HEK293 (cell line): ENCODE results near the gene RANBP1.
A peak's percentile ranks its signal among the peaks of the same experiment; 100 is the strongest.

Experiments used
- CTCF ChIA-PET: fragments of 350-600 bp; formaldehyde crosslinking; extraction: SDS; loops from one replicate; lab custom pipeline; 2021; ENCODE audit warnings: antibody characterized with exemption; lab: Yijun Ruan, JAX
- POLR2A ChIA-PET: fragments of 300-600 bp; formaldehyde crosslinking; extraction: SDS; loops from one replicate; lab custom pipeline; 2020; ENCODE audit warnings: antibody characterized with exemption, inconsistent platforms; lab: Yijun Ruan, JAX
- H3K27ac ChIP-seq: fragments of 200-500 bp; sonication (Bioruptor generic); 2 replicates; pipeline ENCODE4 v1.5.1; 2014; ENCODE audit warnings: low read depth, low read length, control low read depth, inconsistent platforms; ENCODE audit errors: extremely low read depth
- H3K36me3 ChIP-seq, 2 experiments: fragments of 200-500 bp in 1 of 2; sonication (Bioruptor generic) in 1 of 2; 1 replicate in 1 of 2; 2 replicates in 1 of 2; pipeline ENCODE4 v1.5.1; 2014 to 2017; ENCODE audit warnings: inconsistent platforms in 2 of 2, low read length in 2 of 2; ENCODE audit not compliant: control insufficient read depth in 2 of 2, insufficient read depth in 1 of 2
- H3K4me1 ChIP-seq: fragments of 200-500 bp; sonication (Bioruptor generic); 2 replicates; pipeline ENCODE4 v1.5.1; 2014; ENCODE audit warnings: mild to moderate bottlenecking, low read length, inconsistent platforms; ENCODE audit not compliant: control insufficient read depth, insufficient read depth
- H3K4me3 ChIP-seq: 2 replicates; pipeline ENCODE4 v1.5.1; 2011; ENCODE audit warnings: low read depth, mild to moderate bottlenecking, control low read depth, low read length, moderate library complexity
- H3K9me3 ChIP-seq: fragments of 200-500 bp; sonication (Bioruptor generic); 2 replicates; pipeline ENCODE4 v1.5.1; 2014; ENCODE audit warnings: low read depth, low read length, inconsistent platforms; ENCODE audit not compliant: control insufficient read depth, insufficient read depth
- EGR2 ChIP-seq: fragments of 450-650 bp; formaldehyde crosslinking; IDR thresholded peaks from 2 replicates; pipeline ENCODE4 v1.5.1; 2016; ENCODE audit warnings: low read depth, missing biosample characterization, missing genetic modification characterization
- PRDM1 ChIP-seq: fragments of 450-650 bp; formaldehyde crosslinking; IDR thresholded peaks from 2 replicates; pipeline ENCODE4; 2016; ENCODE audit warnings: missing biosample characterization, missing genetic modification characterization
- SCRT2 ChIP-seq: fragments of 450-650 bp; formaldehyde crosslinking; IDR thresholded peaks from 2 replicates; pipeline ENCODE4 v1.5.1; 2016; ENCODE audit warnings: missing biosample characterization, missing genetic modification characterization
- YY1 ChIP-seq: fragments of 450-650 bp; formaldehyde crosslinking; IDR thresholded peaks from 2 replicates; pipeline ENCODE4 v1.5.1; 2018; ENCODE audit warnings: missing biosample characterization, missing genetic modification characterization
- ZFHX2 ChIP-seq: fragments of 450-650 bp; formaldehyde crosslinking; conservative IDR thresholded peaks from 2 replicates; pipeline ENCODE4 v1.5.1; 2016; ENCODE audit warnings: missing biosample characterization, missing genetic modification characterization
- ZFP41 ChIP-seq: fragments of 450-650 bp; formaldehyde crosslinking; IDR thresholded peaks from 2 replicates; pipeline ENCODE4 v1.5.1; 2016; ENCODE audit warnings: missing biosample characterization, missing genetic modification characterization, borderline replicate concordance
- ZNF138 ChIP-seq: fragments of 450-650 bp; formaldehyde crosslinking; IDR thresholded peaks from 2 replicates; pipeline ENCODE4 v1.5.1; 2016; ENCODE audit warnings: missing biosample characterization, missing genetic modification characterization, borderline replicate concordance
- ZNF140 ChIP-seq: fragments of 450-650 bp; formaldehyde crosslinking; IDR thresholded peaks from 2 replicates; pipeline ENCODE4 v1.5.1; 2016; ENCODE audit warnings: missing biosample characterization, missing genetic modification characterization
- ZNF223 ChIP-seq: fragments of 450-650 bp; formaldehyde crosslinking; IDR thresholded peaks from 2 replicates; pipeline ENCODE4 v1.5.1; 2016; ENCODE audit warnings: missing biosample characterization, missing genetic modification characterization
- ZNF248 ChIP-seq: fragments of 450-650 bp; formaldehyde crosslinking; IDR thresholded peaks from 2 replicates; pipeline ENCODE4 v1.5.1; 2017; ENCODE audit warnings: missing biosample characterization, missing genetic modification characterization
- ZNF510 ChIP-seq: fragments of 450-650 bp; formaldehyde crosslinking; IDR thresholded peaks from 2 replicates; pipeline ENCODE4 v1.5.1; 2018; ENCODE audit warnings: mild to moderate bottlenecking, missing genetic modification characterization, missing biosample characterization; ENCODE audit not compliant: insufficient replicate concordance
- ZNF521 ChIP-seq: fragments of 450-650 bp; formaldehyde crosslinking; IDR thresholded peaks from 2 replicates; pipeline ENCODE4 v1.5.1; 2017; ENCODE audit warnings: missing biosample characterization, mild to moderate bottlenecking, missing genetic modification characterization
- ZNF560 ChIP-seq: fragments of 450-650 bp; formaldehyde crosslinking; IDR thresholded peaks from 2 replicates; pipeline ENCODE4 v1.5.1; 2017; ENCODE audit warnings: missing biosample characterization, missing genetic modification characterization, borderline replicate concordance
- ZNF623 ChIP-seq: fragments of 450-650 bp; formaldehyde crosslinking; IDR thresholded peaks from 2 replicates; pipeline ENCODE4 v1.5.1; 2016; ENCODE audit warnings: missing biosample characterization, missing genetic modification characterization
- ZNF629 ChIP-seq: fragments of 450-650 bp; formaldehyde crosslinking; IDR thresholded peaks from 2 replicates; pipeline ENCODE4 v1.5.1; 2017; ENCODE audit warnings: missing biosample characterization, missing genetic modification characterization
- ZNF645 ChIP-seq: fragments of 450-650 bp; formaldehyde crosslinking; IDR thresholded peaks from 2 replicates; pipeline ENCODE4; 2016; ENCODE audit warnings: missing biosample characterization, missing genetic modification characterization
- TF ChIP-seq, protein P1 (sequence below): fragments of 450-650 bp; formaldehyde crosslinking; IDR thresholded peaks from 2 replicates; pipeline ENCODE4 v1.5.0; 2017; ENCODE audit warnings: missing biosample characterization, missing genetic modification characterization, borderline replicate concordance
- TF ChIP-seq, protein P2 (sequence below): fragments of 450-650 bp; formaldehyde crosslinking; optimal IDR thresholded peaks from 2 replicates; pipeline ENCODE3; 2016; ENCODE audit warnings: missing biosample characterization, mild to moderate bottlenecking, missing genetic modification characterization
- TF ChIP-seq, protein P3 (sequence below): fragments of 450-650 bp; IDR thresholded peaks from 2 replicates; pipeline ENCODE4 v1.5.1; 2018; ENCODE audit warnings: missing biosample characterization, mild to moderate bottlenecking, missing genetic modification characterization

The RANBP1 gene

DNA sequence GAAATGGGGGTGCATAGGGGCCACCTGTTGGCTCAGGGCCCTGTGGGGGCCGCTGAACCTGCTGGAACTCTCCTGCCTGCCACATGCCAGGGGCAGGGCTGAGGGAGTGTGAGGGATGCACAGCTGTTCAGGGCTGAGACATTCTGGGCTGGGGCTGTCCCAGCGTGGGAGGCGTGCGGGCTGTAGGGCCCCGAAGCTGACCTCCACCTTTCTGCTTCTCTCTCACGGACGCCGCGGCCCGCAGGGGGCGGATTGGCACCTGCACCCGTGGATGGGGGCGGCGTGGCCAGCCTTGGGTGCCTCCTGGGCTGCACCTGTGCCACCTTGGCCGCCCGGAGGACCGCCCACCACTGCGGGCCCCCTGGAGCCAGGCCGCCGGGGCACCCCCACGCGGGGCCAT lies 30.9 kb downstream of the RANBP1 start:
- Histone ChIP-seq H3K9me3 (no peaks in the 10 kb centered on the region), H3K4me3 (no peak overlapping the region), H3K27ac (no peak overlapping the region), H3K36me3 (peaks cover 0 to 33% of the 10 kb centered on the region in 2 experiments; a peak in 1 of 3 replicates), H3K4me1 (no peaks in the 10 kb centered on the region)
- CTCF ChIA-PET: interaction anchor here (1.4 kb wide), 1 partner anchor 10 kb away, joined by 5 read pairs; no protein-coding TSS in a partner anchor
- TF ChIP-seq EGR2 (peak; percentile 51), ZFHX2 (tag by site-specific recombination) (peak; percentile 83), SCRT2 (0 out of 2 replicates have a peak, but pooled peaks have one; percentile 41), ZNF645 (tag by site-specific recombination) (no peak), ZNF510 (no peak)
- POLR2A ChIA-PET: no interaction called here

DNA sequence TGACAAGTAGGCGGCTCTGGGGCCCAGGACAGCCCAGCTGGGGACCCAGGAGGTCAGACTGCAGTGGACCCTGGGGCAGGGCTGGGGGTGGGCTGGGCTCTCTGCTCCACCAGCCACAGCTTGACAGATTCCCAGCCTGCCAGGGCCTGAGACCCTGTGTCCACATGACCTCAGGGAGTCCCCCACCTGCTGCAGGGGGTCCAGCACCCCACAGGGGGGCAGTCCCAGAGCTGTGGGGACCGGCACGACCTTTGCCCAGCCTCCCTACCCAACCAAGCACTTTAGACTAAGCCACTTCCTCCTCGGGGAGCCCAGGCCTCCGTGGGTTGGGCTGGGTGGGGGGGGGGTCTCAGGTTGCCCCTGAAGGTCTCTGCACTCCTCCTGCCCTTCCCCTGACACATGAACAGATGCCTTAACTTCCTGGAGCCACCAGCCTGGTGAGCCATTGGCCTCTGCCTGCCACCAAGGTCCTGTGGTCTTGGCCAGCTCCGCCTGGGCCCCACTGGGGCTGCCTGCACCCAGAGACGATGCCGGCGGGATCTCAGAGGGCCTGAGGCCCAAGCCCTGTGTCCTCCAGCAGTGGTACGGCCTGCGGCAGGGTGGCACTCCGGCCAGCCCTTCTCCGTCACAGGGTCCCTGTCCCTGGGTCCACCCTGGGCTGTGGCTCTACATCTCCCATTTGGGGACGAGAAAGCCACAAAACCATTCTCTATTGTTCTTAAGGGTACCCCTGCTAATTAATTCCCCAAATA lies 31.5 kb downstream of the RANBP1 start:
- Histone ChIP-seq H3K9me3 (no peaks in the 10 kb centered on the region), H3K4me3 (no peak overlapping the region), H3K36me3 (peaks cover 0 to 26% of the 10 kb centered on the region in 2 experiments; a peak in 1 of 3 replicates), H3K4me1 (no peaks in the 10 kb centered on the region), H3K27ac (no peak overlapping the region)
- TF ChIP-seq ZNF223 (peak; percentile 80; the same call in 1 of the 2 replicates), ZNF138 (tag by site-specific recombination) (no peak), ZNF623 (peak; percentile 44)
- CTCF ChIA-PET: interaction anchor here (0.5 to 1.4 kb wide), 2 partner anchors 10 to 140 kb away, joined by 3 to 5 read pairs; no protein-coding TSS in a partner anchor
- POLR2A ChIA-PET: interaction anchor here (0.5 to 1.2 kb wide), 2 partner anchors 10 to 12 kb away, joined by 3 to 7 read pairs; no protein-coding TSS in a partner anchor

- Histone ChIP-seq H3K4me3 (no peak overlapping the region), H3K27ac (no peak overlapping the region), H3K36me3 (peaks cover 0 to 17% of the 10 kb centered on the region in 2 experiments; a peak in 1 of 3 replicates), H3K4me1 (no peaks in the 10 kb centered on the region), H3K9me3 (no peaks in the 10 kb centered on the region)
- ChIA-PET POLR2A (interaction anchor here (1.2 kb wide), 1 partner anchor 11 kb away, joined by 3 read pairs; no protein-coding TSS in a partner anchor), CTCF (interaction anchor here (0.6 to 1.4 kb wide), 2 partner anchors 9 to 632 kb away, joined by 3 to 5 read pairs; no protein-coding TSS in a partner anchor)
- TF ChIP-seq ZNF140 (tag by site-specific recombination): no peak
- TF ChIP-seq PRDM1: no peak
- TF ChIP-seq YY1: no peak
- TF ChIP-seq, protein P1, sequence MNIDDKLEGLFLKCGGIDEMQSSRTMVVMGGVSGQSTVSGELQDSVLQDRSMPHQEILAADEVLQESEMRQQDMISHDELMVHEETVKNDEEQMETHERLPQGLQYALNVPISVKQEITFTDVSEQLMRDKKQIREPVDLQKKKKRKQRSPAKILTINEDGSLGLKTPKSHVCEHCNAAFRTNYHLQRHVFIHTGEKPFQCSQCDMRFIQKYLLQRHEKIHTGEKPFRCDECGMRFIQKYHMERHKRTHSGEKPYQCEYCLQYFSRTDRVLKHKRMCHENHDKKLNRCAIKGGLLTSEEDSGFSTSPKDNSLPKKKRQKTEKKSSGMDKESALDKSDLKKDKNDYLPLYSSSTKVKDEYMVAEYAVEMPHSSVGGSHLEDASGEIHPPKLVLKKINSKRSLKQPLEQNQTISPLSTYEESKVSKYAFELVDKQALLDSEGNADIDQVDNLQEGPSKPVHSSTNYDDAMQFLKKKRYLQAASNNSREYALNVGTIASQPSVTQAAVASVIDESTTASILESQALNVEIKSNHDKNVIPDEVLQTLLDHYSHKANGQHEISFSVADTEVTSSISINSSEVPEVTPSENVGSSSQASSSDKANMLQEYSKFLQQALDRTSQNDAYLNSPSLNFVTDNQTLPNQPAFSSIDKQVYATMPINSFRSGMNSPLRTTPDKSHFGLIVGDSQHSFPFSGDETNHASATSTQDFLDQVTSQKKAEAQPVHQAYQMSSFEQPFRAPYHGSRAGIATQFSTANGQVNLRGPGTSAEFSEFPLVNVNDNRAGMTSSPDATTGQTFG (tag by site-specific recombination): no peak
- TF ChIP-seq ZNF629 (tag by site-specific recombination): no peak
- TF ChIP-seq, protein P2, sequence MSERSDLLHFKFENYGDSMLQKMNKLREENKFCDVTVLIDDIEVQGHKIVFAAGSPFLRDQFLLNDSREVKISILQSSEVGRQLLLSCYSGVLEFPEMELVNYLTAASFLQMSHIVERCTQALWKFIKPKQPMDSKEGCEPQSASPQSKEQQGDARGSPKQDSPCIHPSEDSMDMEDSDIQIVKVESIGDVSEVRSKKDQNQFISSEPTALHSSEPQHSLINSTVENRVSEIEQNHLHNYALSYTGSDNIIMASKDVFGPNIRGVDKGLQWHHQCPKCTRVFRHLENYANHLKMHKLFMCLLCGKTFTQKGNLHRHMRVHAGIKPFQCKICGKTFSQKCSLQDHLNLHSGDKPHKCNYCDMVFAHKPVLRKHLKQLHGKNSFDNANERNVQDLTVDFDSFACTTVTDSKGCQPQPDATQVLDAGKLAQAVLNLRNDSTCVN (tag by site-specific recombination): no peak
- no peak for TF ChIP-seq ZNF521 (tag by site-specific recombination)
- no peak for TF ChIP-seq ZFP41 (tag by site-specific recombination)
- TF ChIP-seq ZNF560 (tag by site-specific recombination): no peak
- TF ChIP-seq, protein P3, sequence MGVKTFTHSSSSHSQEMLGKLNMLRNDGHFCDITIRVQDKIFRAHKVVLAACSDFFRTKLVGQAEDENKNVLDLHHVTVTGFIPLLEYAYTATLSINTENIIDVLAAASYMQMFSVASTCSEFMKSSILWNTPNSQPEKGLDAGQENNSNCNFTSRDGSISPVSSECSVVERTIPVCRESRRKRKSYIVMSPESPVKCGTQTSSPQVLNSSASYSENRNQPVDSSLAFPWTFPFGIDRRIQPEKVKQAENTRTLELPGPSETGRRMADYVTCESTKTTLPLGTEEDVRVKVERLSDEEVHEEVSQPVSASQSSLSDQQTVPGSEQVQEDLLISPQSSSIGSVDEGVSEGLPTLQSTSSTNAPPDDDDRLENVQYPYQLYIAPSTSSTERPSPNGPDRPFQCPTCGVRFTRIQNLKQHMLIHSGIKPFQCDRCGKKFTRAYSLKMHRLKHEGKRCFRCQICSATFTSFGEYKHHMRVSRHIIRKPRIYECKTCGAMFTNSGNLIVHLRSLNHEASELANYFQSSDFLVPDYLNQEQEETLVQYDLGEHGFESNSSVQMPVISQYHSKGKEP (tag by site-specific recombination): no peak
- TF ChIP-seq ZNF248: no peak
Measured at GRCh38 chr22:20148414-20148813, 32.5 kb downstream of the RANBP1 start.
